A673 (cell line): Measurements from ENCODE around the gene MFSD6. TPM values are rescaled to one million over a fixed set of nuclear protein-coding genes. Genes with fewer than 3 reads are reported as not detected.

Source experiments
- BruUV-seq: library from RNA; stranded (reverse); fragments of 400-500 nt; replicated peaks from 2 replicates; lab custom pipeline; 2021; lab: Mats Ljungman, UMichigan
- CTCF ChIA-PET: fragments of 300-600 bp; sonication (Branson Sonifier 250); formaldehyde crosslinking; loops from one replicate; lab custom pipeline; 2022; ENCODE audit warnings: antibody characterized with exemption; lab: Charles Lee
- POLR2A ChIA-PET: fragments of 300-600 bp; sonication (Branson Sonifier 250); formaldehyde crosslinking; loops from one replicate; lab custom pipeline; 2022; ENCODE audit warnings: antibody characterized with exemption; ENCODE audit not compliant: low non-redundant PET; lab: Charles Lee
- DNase-seq: peaks from one replicate; pipeline ENCODE4 v3.0.0-alpha.2; 2015; ENCODE audit warnings: low spot score
- H3K27ac ChIP-seq: fragments of 200-600 bp; sonication (generic); 2 replicates; pipeline ENCODE4 v1.5.1; 2016; ENCODE audit warnings: mixed run types, low read depth, mild to moderate bottlenecking, mixed read lengths, antibody characterized with exemption, low read length; ENCODE audit not compliant: poor library complexity, severe bottlenecking
- H3K27me3 ChIP-seq: fragments of 200-600 bp; sonication (generic); replicated peaks from 2 replicates; pipeline ENCODE4 v1.6.1; 2017; ENCODE audit warnings: mixed run types, low read depth, mild to moderate bottlenecking, mixed read lengths, antibody characterized with exemption, low read length; ENCODE audit not compliant: insufficient read depth, poor library complexity
- H3K36me3 ChIP-seq: fragments of 200-600 bp; sonication (generic); 2 replicates; pipeline ENCODE4 v1.6.1; 2016; ENCODE audit warnings: mixed run types, mild to moderate bottlenecking, mixed read lengths, antibody characterized with exemption, low read length; ENCODE audit not compliant: insufficient read depth, poor library complexity, severe bottlenecking
- H3K4me1 ChIP-seq: fragments of 200-600 bp; sonication (generic); 2 replicates; pipeline ENCODE4 v1.6.1; 2017; ENCODE audit warnings: mixed run types, mild to moderate bottlenecking, mixed read lengths, antibody characterized with exemption, low read length; ENCODE audit not compliant: insufficient read depth, poor library complexity, severe bottlenecking
- H3K4me3 ChIP-seq: fragments of 200-600 bp; sonication (generic); 2 replicates; pipeline ENCODE4 v1.5.1; 2016; ENCODE audit warnings: low read depth, mixed run types, mild to moderate bottlenecking, mixed read lengths, low read length; ENCODE audit not compliant: poor library complexity, severe bottlenecking
- H3K9me3 ChIP-seq: fragments of 200-600 bp; sonication (generic); 2 replicates; pipeline ENCODE4 v1.6.1; 2016; ENCODE audit warnings: mixed run types, low read depth, mild to moderate bottlenecking, mixed read lengths, antibody characterized with exemption, low read length; ENCODE audit not compliant: poor library complexity, severe bottlenecking
- CTCF ChIP-seq: fragments of 300-800, 200-600 bp; sonication (generic); conservative IDR thresholded peaks from 2 replicates; pipeline ENCODE4 v1.5.1; 2017; ENCODE audit warnings: low read depth, mild to moderate bottlenecking, antibody characterized with exemption, low read length, moderate library complexity, mixed read lengths
- EZH2 ChIP-seq: fragments of 200-600 bp; sonication (generic); IDR thresholded peaks from 2 replicates; pipeline ENCODE4 v1.6.1; 2017; ENCODE audit warnings: borderline replicate concordance, low read depth, mild to moderate bottlenecking, mixed read lengths, antibody characterized with exemption, low read length; ENCODE audit not compliant: poor library complexity, severe bottlenecking
- intact Hi-C: fragments of 100-400 bp; cut with micrococcal nuclease; formaldehyde crosslinking; loops from one replicate; pipeline ENCODE4 v1.10.0; 2022; ENCODE audit not compliant: unreplicated experiment
- total RNA-seq: library from RNA; stranded (reverse); gene quantifications from 2 replicates; pipeline ENCODE4 v1.2.3, GENCODE V29; 2021

MFSD6 gene
- total RNA-seq, 1 experiment from 2014 or later, result 8.4 TPM

DNA sequence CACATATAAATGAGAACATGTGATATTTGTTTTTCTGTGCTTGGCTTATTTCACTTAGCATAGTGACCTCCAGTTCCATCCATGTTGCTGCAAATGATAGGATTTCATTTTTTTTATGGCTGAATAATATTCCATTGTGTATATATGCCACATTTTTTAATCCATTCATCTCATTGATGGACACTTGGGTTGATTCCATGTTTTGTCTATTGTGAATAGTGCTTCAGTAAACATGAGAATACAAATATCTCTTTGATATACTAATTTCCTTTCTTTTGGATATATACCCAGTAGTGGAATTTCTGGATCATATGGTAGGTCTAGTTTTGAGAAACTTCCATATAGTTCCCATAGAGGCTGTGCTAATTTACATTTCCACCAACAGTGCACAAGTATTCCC is 130.0 kb downstream of the MFSD6 start:
- Histone ChIP-seq H3K27ac (no peak overlapping the region), H3K27me3 (no peaks in the 10 kb centered on the region), H3K4me3 (no peak overlapping the region), H3K9me3 (peaks cover 25% of the 10 kb centered on the region), H3K4me1 (peaks cover 2% of the 10 kb centered on the region), H3K36me3 (no peaks in the 10 kb centered on the region)
- intact Hi-C loops, result no loop called here
- no peak for TF ChIP-seq CTCF
- TF ChIP-seq EZH2, result no peak
- CTCF ChIA-PET, result no interaction called here
- DNase-seq, result no peak
- BruUV-seq, result no TSS peak
- POLR2A ChIA-PET, result no interaction called here

GRCh38 chr2:190540048-190540447 is 131.9 kb downstream of the MFSD6 start:
- Histone ChIP-seq H3K4me3 (no peak overlapping the region), H3K4me1 (no peaks in the 10 kb centered on the region), H3K9me3 (peaks cover 25% of the 10 kb centered on the region), H3K36me3 (no peaks in the 10 kb centered on the region), H3K27me3 (no peaks in the 10 kb centered on the region), H3K27ac (no peak overlapping the region)
- CTCF ChIA-PET, result no interaction called here
- no peak for DNase-seq
- POLR2A ChIA-PET, result no interaction called here
- no TSS peak for BruUV-seq
- intact Hi-C loops, result no loop called here
- TF ChIP-seq CTCF (no peak), EZH2 (no peak)

- peaks cover 6% of the 10 kb centered on the region for H3K9me3 ChIP-seq
- intact Hi-C loops, result no loop called here
- CTCF ChIA-PET, result no interaction called here
- H3K36me3 ChIP-seq, result no peaks in the 10 kb centered on the region
- H3K27ac ChIP-seq, result peak overlapping the region; percentile 8
- POLR2A ChIA-PET, result no interaction called here
- peak; percentile 24 for DNase-seq
- peak overlapping the region; percentile 20 for H3K4me3 ChIP-seq
- peaks cover 3% of the 10 kb centered on the region for H3K4me1 ChIP-seq
- H3K27me3 ChIP-seq, result no peaks in the 10 kb centered on the region
- no TSS peak for BruUV-seq
- TF ChIP-seq CTCF (no peak), EZH2 (no peak)
These were observed 136.9 kb downstream of the MFSD6 start for GRCh38 chr2:190545093-190545492.
